ENCODE measurements around the gene ROBO1. TPM values are rescaled to one million over a fixed set of nuclear protein-coding genes. Genes with fewer than 3 reads are reported as not detected.

Gene ROBO1
- total and polyA plus RNA-seq, 2 of the 13 experiments (the other 11 are each of a cell fraction or from before 2014, with no cell fraction given) = 52.2 to 71.0 TPM

DNA sequence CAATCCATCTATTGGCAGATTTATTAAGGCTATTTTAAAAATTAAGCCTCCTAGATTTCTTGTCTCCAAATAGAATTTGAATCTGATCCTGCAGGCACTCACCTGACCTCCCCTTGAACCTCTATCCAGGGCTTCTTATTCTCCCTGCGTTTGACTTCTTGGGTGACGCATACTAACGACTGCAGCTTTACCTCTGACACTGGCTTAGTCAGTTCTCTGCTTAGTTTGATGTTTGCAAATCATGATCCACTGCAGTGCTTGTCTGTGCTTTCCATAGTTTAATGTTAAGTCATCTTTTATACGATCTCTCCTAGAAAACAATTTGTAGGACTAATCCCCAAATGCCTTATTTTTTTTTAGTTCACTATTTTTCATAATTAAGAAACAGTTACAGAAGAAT, 233.1 kb downstream of the ROBO1 start:
- Histone ChIP-seq H3K4me3 (replicated peaks in 1 of 3; ENCODE audit: insufficient read depth in 1 of 3, low read depth in 2 of 3, low read length in 3 of 3) (no peak overlapping the region), H3K9me3 (ENCODE audit: low read length) (no peaks in the 10 kb centered on the region), H3K9ac (ENCODE audit: insufficient read depth, low read depth, low read length) (no peak overlapping the region), H3K4me2 (ENCODE audit: low read depth, low read length) (no peak overlapping the region), H4K20me1 (ENCODE audit: insufficient read depth, low read length) (no peaks in the 10 kb centered on the region), H3K4me1 (ENCODE audit: insufficient read depth, low read length) (no peaks in the 10 kb centered on the region), H3K27ac (ENCODE audit: extremely low read length, insufficient read depth, low read length) (no peak overlapping the region), H3K27me3 (ENCODE audit: control insufficient read depth in 1 of 2, insufficient read depth in 2 of 2, low read length in 2 of 2) (no peaks in the 10 kb centered on the region), H3K79me2 (ENCODE audit: insufficient read depth, low read length) (no peaks in the 10 kb centered on the region), H3K36me3 (replicated peaks in 1 of 2; ENCODE audit: control insufficient read depth in 1 of 2, insufficient read depth in 2 of 2, low read length in 2 of 2) (no peaks in the 10 kb centered on the region), H2AFZ (ENCODE audit: low read length) (no peak overlapping the region)
- FAIRE-seq = no peak
- intact Hi-C loops (cut with micrococcal nuclease; ENCODE audit: unreplicated experiment) (no loop called here), in situ Hi-C loops (cut with HindIII; ENCODE audit: extremely low pct_ligation_motif_present, low pct_unique_long_range_greater_than_20kb) (no loop called here)
- TF ChIP-seq, protein P1, sequence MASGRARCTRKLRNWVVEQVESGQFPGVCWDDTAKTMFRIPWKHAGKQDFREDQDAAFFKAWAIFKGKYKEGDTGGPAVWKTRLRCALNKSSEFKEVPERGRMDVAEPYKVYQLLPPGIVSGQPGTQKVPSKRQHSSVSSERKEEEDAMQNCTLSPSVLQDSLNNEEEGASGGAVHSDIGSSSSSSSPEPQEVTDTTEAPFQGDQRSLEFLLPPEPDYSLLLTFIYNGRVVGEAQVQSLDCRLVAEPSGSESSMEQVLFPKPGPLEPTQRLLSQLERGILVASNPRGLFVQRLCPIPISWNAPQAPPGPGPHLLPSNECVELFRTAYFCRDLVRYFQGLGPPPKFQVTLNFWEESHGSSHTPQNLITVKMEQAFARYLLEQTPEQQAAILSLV (CRISPR knock-in tag; IDR thresholded peaks at IDR 0.05; ENCODE audit: borderline replicate concordance) = no peak
- TF ChIP-seq, protein P2, sequence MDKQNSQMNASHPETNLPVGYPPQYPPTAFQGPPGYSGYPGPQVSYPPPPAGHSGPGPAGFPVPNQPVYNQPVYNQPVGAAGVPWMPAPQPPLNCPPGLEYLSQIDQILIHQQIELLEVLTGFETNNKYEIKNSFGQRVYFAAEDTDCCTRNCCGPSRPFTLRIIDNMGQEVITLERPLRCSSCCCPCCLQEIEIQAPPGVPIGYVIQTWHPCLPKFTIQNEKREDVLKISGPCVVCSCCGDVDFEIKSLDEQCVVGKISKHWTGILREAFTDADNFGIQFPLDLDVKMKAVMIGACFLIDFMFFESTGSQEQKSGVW (CRISPR knock-in tag; IDR thresholded peaks at IDR 0.05; ENCODE audit: borderline replicate concordance) = no peak
- TF ChIP-seq TBL1XR1 (IDR thresholded peaks at IDR 0.05; ENCODE audit: borderline replicate concordance, low read length, partially characterized antibody) (no peak), ZNF598 (CRISPR knock-in tag; IDR thresholded peaks at IDR 0.05; ENCODE audit: borderline replicate concordance) (no peak), NFE2L2 (IDR thresholded peaks at IDR 0.05; ENCODE audit: low read length) (no peak), FOXM1 (CRISPR knock-in tag; IDR thresholded peaks at IDR 0.05) (no peak), GATAD1 (CRISPR knock-in tag; IDR thresholded peaks at IDR 0.05) (no peak), ZNF780A (CRISPR knock-in tag; IDR thresholded peaks at IDR 0.05) (no peak), CCAR2 (optimal IDR thresholded peaks at IDR 0.05; ENCODE audit: low read depth, low read length) (no peak), RFXANK (CRISPR knock-in tag; IDR thresholded peaks at IDR 0.05) (no peak), ZNF446 (CRISPR knock-in tag; IDR thresholded peaks at IDR 0.05) (no peak), ZSCAN29 (CRISPR knock-in tag; conservative IDR thresholded peaks at IDR 0.05) (no peak), ZNF224 (CRISPR knock-in tag; IDR thresholded peaks at IDR 0.05) (no peak)
- TF ChIP-seq, protein P3, sequence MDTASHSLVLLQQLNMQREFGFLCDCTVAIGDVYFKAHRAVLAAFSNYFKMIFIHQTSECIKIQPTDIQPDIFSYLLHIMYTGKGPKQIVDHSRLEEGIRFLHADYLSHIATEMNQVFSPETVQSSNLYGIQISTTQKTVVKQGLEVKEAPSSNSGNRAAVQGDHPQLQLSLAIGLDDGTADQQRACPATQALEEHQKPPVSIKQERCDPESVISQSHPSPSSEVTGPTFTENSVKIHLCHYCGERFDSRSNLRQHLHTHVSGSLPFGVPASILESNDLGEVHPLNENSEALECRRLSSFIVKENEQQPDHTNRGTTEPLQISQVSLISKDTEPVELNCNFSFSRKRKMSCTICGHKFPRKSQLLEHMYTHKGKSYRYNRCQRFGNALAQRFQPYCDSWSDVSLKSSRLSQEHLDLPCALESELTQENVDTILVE (CRISPR knock-in tag; IDR thresholded peaks at IDR 0.05) = no peak
- TF ChIP-seq, protein P4, sequence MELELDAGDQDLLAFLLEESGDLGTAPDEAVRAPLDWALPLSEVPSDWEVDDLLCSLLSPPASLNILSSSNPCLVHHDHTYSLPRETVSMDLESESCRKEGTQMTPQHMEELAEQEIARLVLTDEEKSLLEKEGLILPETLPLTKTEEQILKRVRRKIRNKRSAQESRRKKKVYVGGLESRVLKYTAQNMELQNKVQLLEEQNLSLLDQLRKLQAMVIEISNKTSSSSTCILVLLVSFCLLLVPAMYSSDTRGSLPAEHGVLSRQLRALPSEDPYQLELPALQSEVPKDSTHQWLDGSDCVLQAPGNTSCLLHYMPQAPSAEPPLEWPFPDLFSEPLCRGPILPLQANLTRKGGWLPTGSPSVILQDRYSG (CRISPR knock-in tag; IDR thresholded peaks at IDR 0.05) = no peak
- BruUV-seq (replicated peaks) = no TSS peak
- no peak for ATAC-seq
- 5% methylated on average over 4 of the region's 4 CpGs for WGBS (ENCODE audit: low lambda C conversion rate)
- CTCF ChIA-PET (ENCODE audit: low intra/inter-chr PET ratio, low total read pairs) = no interaction called here
- DNase-seq (ENCODE audit: low spot score) = no peak
- POLR2A ChIA-PET = no interaction called here
